AG20443 (cell line): ENCODE data around the gene PPP2R2B.

Experiments used
- DNase-seq: peaks from one replicate; pipeline ENCODE4 v3.0.0; 2012; ENCODE audit warnings: low spot score, mixed read lengths

Gene PPP2R2B

GRCh38 chr5:146548781-146549449, 329.6 kb downstream of the PPP2R2B start:
- no peak for DNase-seq

- no peak for DNase-seq
Observed at GRCh38 chr5:146544232-146544631, 334.3 kb downstream of the PPP2R2B start.

GRCh38 chr5:146541958-146542849, 336.4 kb downstream of the PPP2R2B start:
- peak; percentile 82 for DNase-seq

GRCh38 chr5:146540414-146540813, 338.1 kb downstream of the PPP2R2B start:
- no peak for DNase-seq

- no peak for DNase-seq
Observed at GRCh38 chr5:146539973-146540372, 338.6 kb downstream of the PPP2R2B start.

- no peak for DNase-seq
Observed at GRCh38 chr5:146538432-146538831, 340.1 kb downstream of the PPP2R2B start.

GRCh38 chr5:146533882-146534281, 344.7 kb downstream of the PPP2R2B start:
- DNase-seq, result no peak

GRCh38 chr5:146533260-146533857, 345.2 kb downstream of the PPP2R2B start:
- peak; percentile 67 for DNase-seq
